Astrocyte (in vitro differentiated cells and primary cell): ENCODE results near the gene ITGB2.

Experiments
- CTCF ChIP-seq: IDR thresholded peaks from 2 replicates; pipeline ENCODE4 v1.5.1; 2011; ENCODE audit warnings: low read depth, mild to moderate bottlenecking, inconsistent platforms, low read length, moderate library complexity; ENCODE audit not compliant: insufficient read depth
- EZH2 ChIP-seq: IDR thresholded peaks from 2 replicates; pipeline ENCODE4 v1.6.1; 2012; ENCODE audit warnings: mild to moderate bottlenecking, low read length, inconsistent platforms; ENCODE audit not compliant: insufficient read depth

GRCh38 chr21:44933199-44933917 is 12.7 kb upstream of the ITGB2 start:
- TF ChIP-seq CTCF (no peak), EZH2 (no peak)
